ENCODE results near the gene ZNF154. TPM values are rescaled to one million over a fixed set of nuclear protein-coding genes. Genes with fewer than 3 reads are reported as not detected.
A peak's percentile ranks its signal among the peaks of the same experiment; 100 is the strongest.
"Not testable (repeated sequence)": the region's sequence is repeated elsewhere in the genome, so short reads cannot be mapped to it uniquely, and the experiment has no call there.

ZNF154 gene
- 1 to 10 TPM; 5.0 to 5.8 TPM for total RNA-seq

- POLR2A ChIA-PET, result interaction anchor here (0.7 kb wide), 1 partner anchor 38 kb away, joined by 4 read pairs; no protein-coding TSS in a partner anchor
- DNase-seq, result peak; percentile 68
- peak within 1 kb of the TSS; percentile 81 for H3K4me3 Mint-ChIP-seq
- H3K27ac Mint-ChIP-seq, result peak within 1 kb of the TSS; percentile 92
- no peaks in the 10 kb centered on the region for H3K27me3 Mint-ChIP-seq
- H3K9me3 Mint-ChIP-seq, result peaks cover 46% of the 10 kb centered on the region
- peaks cover 20% of the 10 kb centered on the region for H3K4me1 Mint-ChIP-seq
- CTCF ChIA-PET, result interaction anchor here (0.6 kb wide), 1 partner anchor 36 kb away, joined by 3 read pairs; no protein-coding TSS in a partner anchor
- H3K36me3 Mint-ChIP-seq (ENCODE audit: low read depth), result peaks cover 54% of the 10 kb centered on the region
Measured at GRCh38 chr19:57708641-57709361, at the start of gene ZNF154. ZNF154 (minus strand) TSS chr19:57709204; CDS start chr19:57708971, 233 bp downstream.

GRCh38 chr19:57757941-57758340 is 48.9 kb upstream of the ZNF154 start:
- H3K4me1 Mint-ChIP-seq, result no peaks in the 10 kb centered on the region
- POLR2A ChIA-PET, result no interaction called here
- peaks cover 55% of the 10 kb centered on the region for H3K9me3 Mint-ChIP-seq
- H3K36me3 Mint-ChIP-seq (ENCODE audit: low read depth), result peaks cover 80% of the 10 kb centered on the region
- no peak for DNase-seq
- CTCF ChIA-PET, result no interaction called here
- H3K4me3 Mint-ChIP-seq, result no peak overlapping the region
- H3K27me3 Mint-ChIP-seq, result no peaks in the 10 kb centered on the region
- no peak overlapping the region for H3K27ac Mint-ChIP-seq

- no peak for DNase-seq
- H3K36me3 Mint-ChIP-seq (ENCODE audit: low read depth), result peaks cover 93% of the 10 kb centered on the region
- ChIA-PET POLR2A (no interaction called here), CTCF (interaction anchor here (1.5 kb wide), 1 partner anchor 8 kb away, joined by 4 read pairs; the partner anchor contains the start of gene ZNF776)
- peaks cover 3% of the 10 kb centered on the region for H3K4me1 Mint-ChIP-seq
- peaks cover 72% of the 10 kb centered on the region for H3K9me3 Mint-ChIP-seq
- H3K27me3 Mint-ChIP-seq, result no peaks in the 10 kb centered on the region
- no peak overlapping the region for H3K4me3 Mint-ChIP-seq
- no peak overlapping the region for H3K27ac Mint-ChIP-seq
Measured at GRCh38 chr19:57755031-57755430, 46.0 kb upstream of the ZNF154 start.

- no peak for DNase-seq
- peaks cover 73% of the 10 kb centered on the region for H3K9me3 Mint-ChIP-seq
- no peaks in the 10 kb centered on the region for H3K27me3 Mint-ChIP-seq
- peaks cover 6% of the 10 kb centered on the region for H3K4me1 Mint-ChIP-seq
- no peak overlapping the region for H3K4me3 Mint-ChIP-seq
- ChIA-PET POLR2A (no interaction called here), CTCF (no interaction called here)
- H3K36me3 Mint-ChIP-seq (ENCODE audit: low read depth), result peaks cover 93% of the 10 kb centered on the region
- H3K27ac Mint-ChIP-seq, result no peak overlapping the region
Measured at GRCh38 chr19:57754091-57754673, 45.2 kb upstream of the ZNF154 start.

- Mint-ChIP-seq H3K27me3 (no peaks in the 10 kb centered on the region), H3K36me3 (ENCODE audit: low read depth) (peaks cover 62% of the 10 kb centered on the region), H3K4me1 (peaks cover 31% of the 10 kb centered on the region), H3K27ac (no peak overlapping the region), H3K4me3 (peak overlapping the region; percentile 95), H3K9me3 (peaks cover 54% of the 10 kb centered on the region)
- POLR2A ChIA-PET, result no interaction called here
- CTCF ChIA-PET, result no interaction called here
- no peak for DNase-seq
Measured at GRCh38 chr19:57748029-57748428, 39.0 kb upstream of the ZNF154 start.

GRCh38 chr19:57747472-57747807 is 38.4 kb upstream of the ZNF154 start:
- ChIA-PET POLR2A (no interaction called here), CTCF (interaction anchor here (1.1 kb wide), 1 partner anchor 8 kb away, joined by 4 read pairs; no protein-coding TSS in a partner anchor)
- peaks cover 56% of the 10 kb centered on the region for H3K36me3 Mint-ChIP-seq (ENCODE audit: low read depth)
- peak overlapping the region; percentile 95 for H3K4me3 Mint-ChIP-seq
- peaks cover 31% of the 10 kb centered on the region for H3K4me1 Mint-ChIP-seq
- H3K9me3 Mint-ChIP-seq, result peaks cover 48% of the 10 kb centered on the region
- H3K27ac Mint-ChIP-seq, result peak overlapping the region; percentile 97
- no peaks in the 10 kb centered on the region for H3K27me3 Mint-ChIP-seq
- DNase-seq, result no peak

- POLR2A ChIA-PET, result interaction anchor here (0.6 to 1.0 kb wide), 2 partner anchors 11 to 23 kb away, joined by 3 to 6 read pairs; partner anchors contain the start of gene ZNF586
- peaks cover 31% of the 10 kb centered on the region for H3K4me1 Mint-ChIP-seq
- CTCF ChIA-PET, result interaction anchor here (0.6 to 1.1 kb wide), 4 partner anchors 9 to 692 kb away, joined by 3 to 5 read pairs (median 4); partner anchors contain the start of genes ZNF586 and ZNF671
- H3K27me3 Mint-ChIP-seq, result no peaks in the 10 kb centered on the region
- peak within 1 kb of the TSS; percentile 95 for H3K4me3 Mint-ChIP-seq
- H3K36me3 Mint-ChIP-seq (ENCODE audit: low read depth), result peaks cover 50% of the 10 kb centered on the region
- DNase-seq, result peak; percentile 92
- peak within 1 kb of the TSS; percentile 97 for H3K27ac Mint-ChIP-seq
- peaks cover 44% of the 10 kb centered on the region for H3K9me3 Mint-ChIP-seq
Measured at GRCh38 chr19:57746580-57747471, 37.8 kb upstream of the ZNF154 start, which contains the start of gene ZNF776. ZNF776 (plus strand) TSS chr19:57746815; CDS start chr19:57747059, 244 bp downstream.

GRCh38 chr19:57738770-57739169 is 29.8 kb upstream of the ZNF154 start:
- CTCF ChIA-PET; H3K4me1 Mint-ChIP-seq; H3K36me3 Mint-ChIP-seq (ENCODE audit: low read depth); H3K27me3 Mint-ChIP-seq; POLR2A ChIA-PET; H3K27ac Mint-ChIP-seq; DNase-seq; H3K9me3 Mint-ChIP-seq; H3K4me3 Mint-ChIP-seq: not testable (repeated sequence)

GRCh38 chr19:57738320-57738719 is 29.3 kb upstream of the ZNF154 start:
- H3K27me3 Mint-ChIP-seq; POLR2A ChIA-PET; H3K9me3 Mint-ChIP-seq; H3K4me3 Mint-ChIP-seq; H3K36me3 Mint-ChIP-seq (ENCODE audit: low read depth); H3K4me1 Mint-ChIP-seq; H3K27ac Mint-ChIP-seq: not testable (repeated sequence)
- peak; percentile 43 for DNase-seq
- CTCF ChIA-PET, result interaction anchor here (0.6 kb wide), 1 partner anchor 195 kb away, joined by 4 read pairs; no protein-coding TSS in a partner anchor

- no peak overlapping the region for H3K27ac Mint-ChIP-seq
- peaks cover 63% of the 10 kb centered on the region for H3K9me3 Mint-ChIP-seq
- H3K4me1 Mint-ChIP-seq, result peaks cover 9% of the 10 kb centered on the region
- ChIA-PET POLR2A (no interaction called here), CTCF (no interaction called here)
- H3K4me3 Mint-ChIP-seq, result no peak overlapping the region
- H3K27me3 Mint-ChIP-seq, result no peaks in the 10 kb centered on the region
- no peak for DNase-seq
- peaks cover 72% of the 10 kb centered on the region for H3K36me3 Mint-ChIP-seq (ENCODE audit: low read depth)
Measured at GRCh38 chr19:57720878-57721277, 11.9 kb upstream of the ZNF154 start.

GRCh38 chr19:57719901-57720519 is 11.0 kb upstream of the ZNF154 start:
- H3K27me3 Mint-ChIP-seq, result no peaks in the 10 kb centered on the region
- ChIA-PET POLR2A (no interaction called here), CTCF (no interaction called here)
- H3K4me1 Mint-ChIP-seq, result peaks cover 9% of the 10 kb centered on the region
- no peak for DNase-seq
- H3K9me3 Mint-ChIP-seq, result peaks cover 68% of the 10 kb centered on the region
- H3K27ac Mint-ChIP-seq, result peak overlapping the region; percentile 44
- peaks cover 75% of the 10 kb centered on the region for H3K36me3 Mint-ChIP-seq (ENCODE audit: low read depth)
- no peak overlapping the region for H3K4me3 Mint-ChIP-seq

GRCh38 chr19:57719424-57719823 is 10.4 kb upstream of the ZNF154 start:
- Mint-ChIP-seq H3K9me3 (peaks cover 70% of the 10 kb centered on the region), H3K4me1 (peaks cover 7% of the 10 kb centered on the region), H3K4me3 (no peak overlapping the region), H3K36me3 (ENCODE audit: low read depth) (peaks cover 72% of the 10 kb centered on the region), H3K27ac (peak overlapping the region; percentile 44), H3K27me3 (no peaks in the 10 kb centered on the region)
- ChIA-PET CTCF (interaction anchor here (0.6 kb wide), 1 partner anchor 240 kb away, joined by 3 read pairs; no protein-coding TSS in a partner anchor), POLR2A (no interaction called here)
- no peak for DNase-seq

All from activated CD4-positive, alpha-beta T cell treated with anti-CD3 and anti-CD28 coated beads, Interleukin-2, amount 10 ng/mL, durations not matched to agents 7 days and 5 days (primary cell).